Kidney epithelial cell (primary cell): ENCODE data around the gene NDUFB2. TPM values are rescaled to one million over a fixed set of nuclear protein-coding genes. Genes with fewer than 3 reads are reported as not detected.

ENCODE experiments used
- DNase-seq: peaks from one replicate; pipeline ENCODE4 v3.0.0-alpha.2; 2010; ENCODE audit warnings: low read depth
- H3K27me3 ChIP-seq: 2 replicates; pipeline ENCODE4 v1.6.0; 2011; ENCODE audit warnings: low read length; ENCODE audit not compliant: control insufficient read depth, insufficient read depth
- H3K36me3 ChIP-seq: 2 replicates; pipeline ENCODE4 v1.5.1; 2011; ENCODE audit warnings: low read length; ENCODE audit not compliant: control insufficient read depth, insufficient read depth
- H3K4me3 ChIP-seq: 2 replicates; pipeline ENCODE4 v1.5.1; 2011; ENCODE audit warnings: low read depth, mild to moderate bottlenecking, control low read depth, low read length
- CTCF ChIP-seq: IDR thresholded peaks from 2 replicates; pipeline ENCODE4 v1.5.1; 2011; ENCODE audit warnings: mild to moderate bottlenecking, moderate library complexity, low read length, control low read depth, inconsistent platforms; ENCODE audit not compliant: insufficient read depth, poor library complexity, severe bottlenecking
- total RNA-seq: library from RNA; depleted of rRNA; stranded (reverse); fragments of >200 nt; gene quantifications from 2 replicates; pipeline ENCODE4 v1.2.3, GENCODE V29; 2015

NDUFB2 gene
- total RNA-seq, 1 donor from 2014 or later, result 221 TPM

GRCh38 chr7:140714331-140715040 lies 18.0 kb downstream of the NDUFB2 start:
- Histone ChIP-seq H3K36me3 (no peaks in the 10 kb centered on the region), H3K27me3 (no peaks in the 10 kb centered on the region), H3K4me3 (no peak overlapping the region)
- no peak for TF ChIP-seq CTCF
- DNase-seq, result no peak

GRCh38 chr7:140719721-140720120 lies 23.2 kb downstream of the NDUFB2 start:
- DNase-seq, result no peak
- H3K36me3 ChIP-seq, result no peaks in the 10 kb centered on the region
- H3K4me3 ChIP-seq, result no peak overlapping the region
- no peak for TF ChIP-seq CTCF
- no peaks in the 10 kb centered on the region for H3K27me3 ChIP-seq

GRCh38 chr7:140722254-140722653 lies 25.7 kb downstream of the NDUFB2 start:
- no peaks in the 10 kb centered on the region for H3K27me3 ChIP-seq
- peak; percentile 41 for DNase-seq
- no peak for TF ChIP-seq CTCF
- no peak overlapping the region for H3K4me3 ChIP-seq
- no peaks in the 10 kb centered on the region for H3K36me3 ChIP-seq

DNA sequence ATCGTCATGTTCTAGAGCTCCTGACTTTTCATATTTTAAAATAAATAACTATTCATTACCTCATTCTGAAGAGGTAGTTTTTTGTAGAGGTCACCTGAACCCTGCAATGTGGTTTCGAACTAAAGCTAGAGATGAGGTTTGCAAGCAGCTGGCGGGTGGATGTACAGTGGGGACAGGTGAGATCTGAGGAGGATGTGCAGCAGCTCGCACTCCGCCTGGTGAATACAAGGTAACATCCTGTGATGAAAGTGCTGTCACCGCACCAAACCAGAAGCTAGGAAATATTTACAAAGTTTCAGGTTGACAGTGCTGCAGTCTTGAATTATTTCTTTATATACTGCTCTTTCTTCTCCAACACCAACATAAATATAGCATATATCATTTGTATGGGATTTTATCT lies 26.5 kb downstream of the NDUFB2 start:
- no peak for DNase-seq
- no peaks in the 10 kb centered on the region for H3K27me3 ChIP-seq
- no peak overlapping the region for H3K4me3 ChIP-seq
- no peak for TF ChIP-seq CTCF
- H3K36me3 ChIP-seq, result no peaks in the 10 kb centered on the region

GRCh38 chr7:140723574-140723973 lies 27.1 kb downstream of the NDUFB2 start:
- no peak overlapping the region for H3K4me3 ChIP-seq
- TF ChIP-seq CTCF, result no peak
- no peaks in the 10 kb centered on the region for H3K27me3 ChIP-seq
- H3K36me3 ChIP-seq, result no peaks in the 10 kb centered on the region
- DNase-seq, result no peak

- DNase-seq, result no peak
- TF ChIP-seq CTCF, result no peak
- Histone ChIP-seq H3K4me3 (no peak overlapping the region), H3K36me3 (no peaks in the 10 kb centered on the region), H3K27me3 (no peaks in the 10 kb centered on the region)
These were observed 28.2 kb downstream of the NDUFB2 start for GRCh38 chr7:140724706-140725105.
